Kidney epithelial cell (primary cell): Measurements from ENCODE around the gene SPAG9. TPM values are rescaled to one million over a fixed set of nuclear protein-coding genes. Genes with fewer than 3 reads are reported as not detected.

Source experiments
- DNase-seq: peaks from one replicate; pipeline ENCODE4 v3.0.0-alpha.2; 2010; ENCODE audit warnings: low read depth
- H3K27me3 ChIP-seq: 2 replicates; pipeline ENCODE4 v1.6.0; 2011; ENCODE audit warnings: low read length; ENCODE audit not compliant: control insufficient read depth, insufficient read depth
- H3K36me3 ChIP-seq: 2 replicates; pipeline ENCODE4 v1.5.1; 2011; ENCODE audit warnings: low read length; ENCODE audit not compliant: control insufficient read depth, insufficient read depth
- H3K4me3 ChIP-seq: 2 replicates; pipeline ENCODE4 v1.5.1; 2011; ENCODE audit warnings: low read depth, mild to moderate bottlenecking, control low read depth, low read length
- CTCF ChIP-seq: IDR thresholded peaks from 2 replicates; pipeline ENCODE4 v1.5.1; 2011; ENCODE audit warnings: mild to moderate bottlenecking, moderate library complexity, low read length, control low read depth, inconsistent platforms; ENCODE audit not compliant: insufficient read depth, poor library complexity, severe bottlenecking
- total RNA-seq: library from RNA; depleted of rRNA; stranded (reverse); fragments of >200 nt; gene quantifications from 2 replicates; pipeline ENCODE4 v1.2.3, GENCODE V29; 2015

The SPAG9 gene
- total RNA-seq, 1 donor from 2014 or later: 85.5 TPM

GRCh38 chr17:50995668-50996067 lies 125.0 kb downstream of the SPAG9 start:
- H3K27me3 ChIP-seq: no peaks in the 10 kb centered on the region
- H3K4me3 ChIP-seq: no peak overlapping the region
- TF ChIP-seq CTCF: no peak
- H3K36me3 ChIP-seq: no peaks in the 10 kb centered on the region
- no peak for DNase-seq

- TF ChIP-seq CTCF: no peak
- no peak for DNase-seq
- no peaks in the 10 kb centered on the region for H3K27me3 ChIP-seq
- H3K36me3 ChIP-seq: no peaks in the 10 kb centered on the region
- no peak overlapping the region for H3K4me3 ChIP-seq
Observed at GRCh38 chr17:50993544-50993943, 127.1 kb downstream of the SPAG9 start.

GRCh38 chr17:50989149-50989548 lies 131.5 kb downstream of the SPAG9 start:
- TF ChIP-seq CTCF: no peak
- Histone ChIP-seq H3K4me3 (no peak overlapping the region), H3K36me3 (no peaks in the 10 kb centered on the region), H3K27me3 (no peaks in the 10 kb centered on the region)
- DNase-seq: no peak

- no peaks in the 10 kb centered on the region for H3K27me3 ChIP-seq
- no peak for DNase-seq
- TF ChIP-seq CTCF: no peak
- H3K4me3 ChIP-seq: no peak overlapping the region
- H3K36me3 ChIP-seq: no peaks in the 10 kb centered on the region
Observed at GRCh38 chr17:50988427-50988826, 132.2 kb downstream of the SPAG9 start.

GRCh38 chr17:50986989-50987660 lies 133.5 kb downstream of the SPAG9 start:
- no peak for DNase-seq
- Histone ChIP-seq H3K4me3 (no peak overlapping the region), H3K36me3 (no peaks in the 10 kb centered on the region), H3K27me3 (no peaks in the 10 kb centered on the region)
- TF ChIP-seq CTCF: no peak

- no peaks in the 10 kb centered on the region for H3K27me3 ChIP-seq
- H3K36me3 ChIP-seq: no peaks in the 10 kb centered on the region
- H3K4me3 ChIP-seq: no peak overlapping the region
- no peak for DNase-seq
- no peak for TF ChIP-seq CTCF
Observed at GRCh38 chr17:50981279-50981678, 139.4 kb downstream of the SPAG9 start.
